ENCODE data around the gene HNRNPA1L2. TPM values are rescaled to one million over a fixed set of nuclear protein-coding genes. Genes with fewer than 3 reads are reported as not detected.

Gene HNRNPA1L2
- total and polyA plus RNA-seq, 2 of the 8 experiments (the other 6 are each of a cell fraction or from before 2014, with no cell fraction given): 3.7 to 8.9 TPM

GRCh38 chr13:52617070-52618060, 24.9 kb upstream of the HNRNPA1L2 start (continued):
- peak; percentile 40; the same call in 1 of the 2 replicates for TF ChIP-seq SIX5 (IDR thresholded peaks at IDR 0.05; ENCODE audit: low read depth, low read length)
- 0 out of 2 replicates have a peak, but pooled peaks have one; percentile 50 for TF ChIP-seq TCF12 (IDR thresholded peaks at IDR 0.05; ENCODE audit: low read depth, low read length)
- peak; percentile 72 to 87; a peak in 3 of 4 replicates for TF ChIP-seq SIN3A (conservative IDR thresholded peaks at IDR 0.05 in 1 of 2, IDR thresholded peaks at IDR 0.05 in 1 of 2; ENCODE audit: low read depth in 1 of 2, low read length in 2 of 2)
- TF ChIP-seq ZNF274 (IDR thresholded peaks at IDR 0.05; ENCODE audit: borderline replicate concordance, extremely low read depth, low read length): no peak
- TF ChIP-seq BRCA1 (IDR thresholded peaks at IDR 0.05; ENCODE audit: low read depth, low read length): peak; percentile 26; the same call in 1 of the 2 replicates
- TF ChIP-seq SP2 (IDR thresholded peaks at IDR 0.05; ENCODE audit: low read length): no peak; the same call in 1 of the 2 replicates
- TF ChIP-seq CTBP2 (IDR thresholded peaks at IDR 0.05; ENCODE audit: borderline replicate concordance, insufficient read depth, insufficient read length, low read length): no peak
- TF ChIP-seq BACH1 (IDR thresholded peaks at IDR 0.05; ENCODE audit: low read length): no peak
- TF ChIP-seq, protein P1, sequence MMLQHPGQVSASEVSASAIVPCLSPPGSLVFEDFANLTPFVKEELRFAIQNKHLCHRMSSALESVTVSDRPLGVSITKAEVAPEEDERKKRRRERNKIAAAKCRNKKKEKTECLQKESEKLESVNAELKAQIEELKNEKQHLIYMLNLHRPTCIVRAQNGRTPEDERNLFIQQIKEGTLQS (IDR thresholded peaks at IDR 0.05; ENCODE audit: insufficient read depth, low read depth, low read length): no peak
- TF ChIP-seq SAP30 (IDR thresholded peaks at IDR 0.05; ENCODE audit: insufficient read depth, insufficient replicate concordance, low read length): peak; percentile 50
- TF ChIP-seq USF2 (IDR thresholded peaks at IDR 0.05; ENCODE audit: low read length): 0 out of 2 replicates have a peak, but pooled peaks have one; percentile 5
- no peak for TF ChIP-seq NANOG (IDR thresholded peaks at IDR 0.05; ENCODE audit: insufficient read depth, low read depth, low read length, poor library complexity, severe bottlenecking)
- peak; percentile 89 for TF ChIP-seq TBP (IDR thresholded peaks at IDR 0.05; ENCODE audit: low read depth, low read length)
- no peak for TF ChIP-seq KDM4A (IDR thresholded peaks at IDR 0.05; ENCODE audit: low read depth, low read length, severe bottlenecking)
- peak; percentile 84; the same call in 1 of the 2 replicates for TF ChIP-seq KDM5A (IDR thresholded peaks at IDR 0.05; ENCODE audit: low read length)
- peak; percentile 79 for TF ChIP-seq PHF8 (conservative IDR thresholded peaks at IDR 0.05; ENCODE audit: low read depth, low read length)
- TF ChIP-seq POU5F1 (IDR thresholded peaks at IDR 0.05; ENCODE audit: low read depth, low read length): no peak
- TF ChIP-seq CHD2 (IDR thresholded peaks at IDR 0.05; ENCODE audit: low read length): 0 out of 2 replicates have a peak, but pooled peaks have one; percentile 41
- peak; percentile 91 for TF ChIP-seq TAF1 (IDR thresholded peaks at IDR 0.05; ENCODE audit: low read depth, low read length)
- TF ChIP-seq CHD1 (IDR thresholded peaks at IDR 0.05; ENCODE audit: low read depth, low read length): no peak
- TF ChIP-seq JUN (IDR thresholded peaks at IDR 0.05; ENCODE audit: low read depth, low read length): no peak

Data from H1 (cell line).